GM18507 (cell line): Measurements from ENCODE around the gene RO60.
"Not testable (repeated sequence)": the region's sequence is repeated elsewhere in the genome, so short reads cannot be mapped to it uniquely, and the experiment has no call there.

Experiments used
- DNase-seq: peaks from one replicate; pipeline ENCODE4 v3.0.0; 2011; ENCODE audit warnings: low read depth; ENCODE audit not compliant: insufficient read length; ENCODE audit errors: extremely low spot score
- FAIRE-seq: peaks from 2 replicates; lab custom pipeline; 2011; peaks lifted over from hg19 to GRCh38; lab: Jason Lieb, UNC

The RO60 gene

DNA sequence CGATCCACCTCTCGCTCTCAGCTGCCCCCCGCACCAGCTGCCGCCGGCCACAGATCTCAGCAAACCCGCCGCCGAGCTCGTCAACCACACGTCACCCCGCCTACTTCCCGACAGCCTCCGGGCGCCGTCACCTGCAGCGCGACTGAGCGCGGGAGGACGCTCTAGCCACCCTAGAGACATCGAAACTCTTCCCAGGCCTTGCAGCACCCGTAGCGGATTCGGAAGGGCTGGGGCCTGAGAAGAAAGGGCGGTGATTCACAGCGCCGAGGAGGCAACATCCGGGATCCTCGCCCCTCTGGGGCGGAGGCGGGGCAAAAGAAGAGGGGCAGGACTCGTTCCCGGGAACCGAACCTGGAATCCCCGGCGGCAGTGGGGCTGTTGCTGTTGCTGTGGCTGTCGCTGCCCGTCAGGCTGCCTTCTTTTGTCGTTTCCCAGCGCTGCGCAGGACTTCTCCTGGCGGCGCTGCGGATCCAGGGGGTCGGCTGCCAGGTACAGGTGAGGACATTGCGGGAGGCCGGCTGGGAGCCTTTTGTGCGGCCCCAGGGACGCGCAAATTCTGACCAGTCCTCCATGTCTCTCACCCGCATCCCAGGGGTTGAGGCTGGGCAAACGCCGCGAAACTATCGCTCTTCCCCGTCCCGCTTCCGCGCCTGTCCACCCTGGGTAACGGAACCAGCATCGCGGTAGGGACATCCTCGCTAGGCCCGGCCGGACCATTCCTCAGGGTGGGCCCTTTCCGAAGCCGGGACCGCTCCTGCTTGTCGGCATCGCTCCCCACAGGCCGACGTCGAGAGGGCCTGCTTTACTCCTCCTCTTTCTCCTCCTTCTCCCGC, at the start of gene RO60, which contains the start of gene UCHL5:
Gene RO60 (plus strand): TSS at position 331 of the 833 bp plus-strand sequence. CDS start 9,443 bp downstream, outside the sequence.
Gene UCHL5 (minus strand): TSS at position 79 of the 833 bp plus-strand sequence. CDS start 100 bp downstream, outside the sequence.
- DNase-seq (peak; percentile 70), FAIRE-seq (peak; percentile 99)

DNA sequence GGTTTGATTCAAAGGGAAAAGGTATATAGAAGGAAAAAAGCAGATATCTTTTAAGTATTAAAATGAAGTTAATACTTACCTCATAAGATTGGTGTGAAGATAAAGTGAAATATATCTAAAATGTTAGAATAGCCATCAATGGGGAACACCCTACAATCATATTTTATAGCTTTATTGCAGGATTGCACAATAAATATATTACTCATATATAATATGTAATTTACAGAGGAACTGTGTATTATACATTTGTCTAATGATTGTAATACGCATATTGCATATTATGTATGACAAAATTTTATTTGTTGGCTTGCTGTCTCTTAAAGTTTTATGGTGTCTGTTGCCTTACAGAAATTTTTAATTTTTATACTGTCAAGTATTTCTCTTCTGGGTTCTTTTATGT, 48.0 kb upstream of the RO60 start:
- DNase-seq: no peak
- FAIRE-seq: no peak

DNA sequence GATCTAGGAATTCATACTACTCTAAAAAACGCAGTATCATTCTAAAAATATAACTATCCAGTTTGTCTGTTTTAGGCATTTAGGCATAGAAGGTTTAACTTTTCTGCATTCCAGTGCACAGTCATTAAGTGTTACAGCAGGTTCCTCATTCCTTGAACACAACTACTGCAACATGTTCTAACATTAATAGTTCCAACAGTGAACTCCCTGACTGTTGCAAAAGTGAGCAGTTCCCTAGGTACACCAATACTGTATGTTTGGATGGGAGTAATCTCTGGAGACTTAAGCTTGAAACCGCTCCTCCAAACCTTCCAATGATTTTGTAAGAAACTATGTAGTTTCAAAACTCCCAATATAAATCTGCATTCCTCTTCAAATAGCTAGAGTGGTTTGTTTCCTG, 46.4 kb upstream of the RO60 start:
- DNase-seq (no peak), FAIRE-seq (no peak)

DNA sequence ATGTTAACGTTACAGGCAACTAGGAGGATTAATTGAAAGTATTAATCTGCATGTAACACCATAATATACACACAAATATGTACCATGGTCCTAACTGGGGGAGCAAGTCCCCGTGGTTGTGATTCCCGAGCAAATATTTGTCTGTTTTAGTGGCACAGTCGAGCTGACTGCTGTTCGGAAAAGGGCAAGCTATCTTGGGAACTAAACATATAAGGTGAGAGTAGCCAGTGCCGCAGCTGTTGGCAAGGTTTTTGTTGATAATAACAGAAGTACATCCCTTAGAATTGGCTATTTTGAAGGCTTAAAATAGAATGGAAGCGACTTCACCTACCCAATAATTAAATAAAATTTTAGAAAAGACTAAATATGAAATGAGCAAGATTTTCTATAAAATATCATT, 45.7 kb upstream of the RO60 start:
- FAIRE-seq (no peak), DNase-seq (no peak)

DNA sequence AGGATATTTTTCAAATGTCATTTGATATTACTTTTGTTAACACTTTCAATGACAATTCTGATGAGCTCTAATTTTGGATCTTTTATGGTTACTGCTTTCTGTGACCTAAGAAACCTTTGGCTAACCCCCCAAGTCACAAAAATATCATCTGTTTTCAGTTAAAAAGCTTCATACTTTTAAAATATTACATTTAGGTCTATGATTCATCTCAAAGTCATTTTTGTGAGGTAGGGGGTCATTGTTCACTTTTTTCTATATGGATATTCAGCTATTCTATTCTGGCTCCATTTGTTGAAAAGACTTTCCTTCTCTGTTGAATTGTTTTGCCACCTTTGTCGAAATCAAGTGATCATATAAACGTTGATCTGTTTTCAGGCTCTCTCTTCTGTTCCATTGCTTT, 45.0 kb upstream of the RO60 start:
- FAIRE-seq: no peak
- no peak for DNase-seq

DNA sequence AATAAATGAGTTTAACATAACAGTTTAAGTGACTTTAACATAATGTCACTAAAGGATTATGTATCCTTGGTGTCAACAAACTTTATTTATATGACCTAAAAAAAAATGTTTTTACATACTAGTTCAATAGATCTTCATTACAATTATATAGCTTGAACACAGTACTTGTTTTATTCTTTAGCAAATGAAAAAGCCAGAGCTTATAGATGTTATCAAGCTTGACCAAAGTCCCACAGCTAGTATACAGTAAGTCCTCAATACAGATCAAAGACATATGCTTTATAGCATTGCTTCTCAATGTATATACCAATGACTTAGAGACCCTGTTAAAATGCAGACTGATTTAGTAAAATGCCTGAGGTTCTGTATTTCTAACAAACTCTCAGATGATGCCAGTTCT, 42.6 kb upstream of the RO60 start:
- DNase-seq (no peak), FAIRE-seq (no peak)

DNA sequence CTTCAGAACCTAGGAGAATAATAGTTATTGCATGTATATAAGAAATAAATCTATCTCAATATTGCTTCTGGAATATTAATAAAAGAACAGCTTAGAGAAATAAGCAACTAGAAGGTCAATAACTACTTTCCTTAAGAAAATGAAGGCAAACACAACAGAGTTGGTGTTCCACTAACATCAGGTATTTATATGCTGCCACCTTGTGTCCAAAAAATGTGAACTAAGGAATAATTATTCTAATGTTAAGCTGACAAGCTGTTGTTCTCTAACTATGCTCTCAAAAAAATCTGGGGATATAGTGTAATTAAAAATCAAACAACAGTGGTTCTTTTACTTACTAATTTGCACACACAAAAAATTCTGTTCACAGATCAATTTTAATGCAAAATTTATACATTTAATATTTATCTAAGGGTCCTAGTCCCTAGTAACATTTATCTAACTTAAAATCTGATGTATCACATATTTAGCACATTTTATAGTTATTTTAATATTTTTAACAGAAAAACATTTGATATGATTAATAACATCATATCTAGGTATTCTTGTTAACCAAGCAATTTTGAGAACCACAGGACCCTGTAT, 39.9 kb upstream of the RO60 start:
- DNase-seq: no peak
- FAIRE-seq: peak; percentile 79

DNA sequence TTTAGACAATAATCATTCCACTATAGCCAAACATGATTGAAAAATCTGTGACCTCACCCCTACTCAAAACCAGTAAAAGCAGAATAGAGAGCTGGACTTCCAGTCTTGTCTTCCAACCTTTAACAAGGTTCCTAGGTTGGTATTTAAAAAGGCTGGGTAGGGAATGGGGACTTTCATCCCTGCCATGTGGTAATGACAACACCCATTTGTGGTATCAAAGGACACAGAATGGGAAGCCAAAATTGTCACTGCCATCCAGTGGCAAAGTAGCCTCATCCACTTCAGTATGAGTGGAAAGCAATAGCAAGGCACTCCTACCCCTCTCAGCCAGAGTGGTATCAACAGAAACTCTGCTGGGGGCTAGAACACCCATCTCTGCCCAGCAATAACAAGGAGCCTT, 34.2 kb upstream of the RO60 start:
- FAIRE-seq: no peak

DNA sequence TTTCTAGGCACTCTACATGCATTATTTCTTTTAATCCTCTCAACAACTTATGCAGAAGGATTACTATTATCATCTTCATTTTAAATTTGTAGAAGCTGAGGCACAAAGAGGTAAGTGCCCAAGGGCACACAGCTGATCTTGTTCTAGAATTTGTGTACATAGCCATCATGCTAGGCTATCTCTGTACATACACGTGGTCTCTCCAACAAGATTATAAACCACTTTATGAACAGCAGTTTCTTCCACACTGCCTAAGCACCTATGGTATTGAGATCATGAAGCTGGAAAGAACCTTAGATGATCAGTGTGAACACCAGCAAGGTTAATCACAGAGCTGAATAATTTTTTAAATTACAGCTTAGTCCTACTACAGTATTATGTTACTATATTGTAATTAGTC, 29.1 kb upstream of the RO60 start:
- DNase-seq: no peak
- FAIRE-seq: no peak

More for the DNA sequence above, 34.2 kb upstream of the RO60 start:
- no peak for DNase-seq

DNA sequence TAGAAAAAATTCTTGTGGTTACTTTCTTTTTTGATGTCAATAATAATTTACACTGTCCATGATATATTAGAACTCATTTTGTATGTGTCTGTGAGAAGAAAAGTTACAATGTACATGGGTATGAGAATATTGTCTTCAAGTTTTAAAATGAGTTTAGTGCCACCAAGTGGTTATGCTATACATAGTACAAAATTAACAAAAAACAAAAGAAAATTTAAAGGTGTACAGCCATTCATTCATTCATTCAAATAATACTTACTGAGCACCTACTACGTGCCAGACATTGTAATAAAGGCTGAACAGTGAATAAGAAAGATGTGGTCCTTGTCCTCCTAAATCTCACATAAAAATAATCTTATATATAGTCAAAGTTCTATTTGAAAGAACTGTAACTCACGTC, 28.0 kb upstream of the RO60 start:
- FAIRE-seq: no peak
- DNase-seq: no peak

DNA sequence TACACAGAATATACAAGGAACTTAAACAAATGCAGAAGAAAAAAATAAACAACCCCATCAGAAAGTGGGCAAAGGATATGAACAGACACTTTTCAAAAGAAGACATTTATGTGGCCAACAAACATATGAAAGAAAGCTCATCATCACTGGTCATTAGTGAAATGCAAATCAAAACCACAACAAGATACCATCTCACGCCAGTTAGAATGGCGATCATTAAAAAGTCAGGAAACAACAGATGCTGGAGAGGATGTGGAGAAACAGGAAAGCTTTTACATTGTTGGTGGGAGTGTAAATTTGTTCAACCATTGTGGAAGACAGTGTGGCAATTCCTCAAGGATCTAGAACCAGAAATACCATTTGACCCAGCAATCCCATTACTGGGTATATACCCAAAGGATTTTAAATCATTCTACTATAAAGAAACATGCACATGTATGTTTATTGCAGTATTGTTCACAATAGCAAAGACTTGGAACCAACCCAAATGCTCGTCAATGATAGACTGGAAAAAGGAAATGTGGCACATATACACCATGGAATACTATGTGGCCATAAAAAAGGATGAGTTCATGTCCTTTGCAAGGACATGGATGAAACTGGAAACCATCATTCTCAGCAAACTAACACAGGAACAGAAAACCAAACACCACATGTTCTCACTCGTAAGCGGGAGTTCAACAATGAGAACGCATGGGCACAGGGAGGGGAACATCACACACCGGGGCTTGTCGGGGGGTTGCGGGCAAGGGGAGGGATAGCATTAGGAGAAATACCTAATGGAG, 26.6 kb upstream of the RO60 start:
- not testable (repeated sequence) for FAIRE-seq, DNase-seq

DNA sequence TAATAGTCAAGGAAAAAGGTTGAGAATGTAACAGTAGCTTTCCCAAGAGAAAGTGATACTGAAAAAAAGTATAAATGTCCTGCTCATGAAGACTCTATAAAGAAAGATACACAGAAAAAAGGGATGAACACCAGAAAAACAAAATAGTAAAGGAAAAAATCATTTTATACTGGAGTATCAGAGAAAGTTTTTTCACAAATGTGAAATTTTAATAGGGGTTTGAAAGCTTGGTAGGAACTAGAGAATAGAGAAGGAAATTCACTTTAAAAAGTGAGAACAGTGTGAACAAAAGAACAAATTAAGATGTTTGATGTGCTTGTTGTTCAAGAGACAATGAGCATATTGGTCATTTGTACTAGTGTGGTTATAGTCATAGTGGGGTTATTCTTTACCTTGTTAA, 25.8 kb upstream of the RO60 start:
- FAIRE-seq (no peak), DNase-seq (no peak)

DNA sequence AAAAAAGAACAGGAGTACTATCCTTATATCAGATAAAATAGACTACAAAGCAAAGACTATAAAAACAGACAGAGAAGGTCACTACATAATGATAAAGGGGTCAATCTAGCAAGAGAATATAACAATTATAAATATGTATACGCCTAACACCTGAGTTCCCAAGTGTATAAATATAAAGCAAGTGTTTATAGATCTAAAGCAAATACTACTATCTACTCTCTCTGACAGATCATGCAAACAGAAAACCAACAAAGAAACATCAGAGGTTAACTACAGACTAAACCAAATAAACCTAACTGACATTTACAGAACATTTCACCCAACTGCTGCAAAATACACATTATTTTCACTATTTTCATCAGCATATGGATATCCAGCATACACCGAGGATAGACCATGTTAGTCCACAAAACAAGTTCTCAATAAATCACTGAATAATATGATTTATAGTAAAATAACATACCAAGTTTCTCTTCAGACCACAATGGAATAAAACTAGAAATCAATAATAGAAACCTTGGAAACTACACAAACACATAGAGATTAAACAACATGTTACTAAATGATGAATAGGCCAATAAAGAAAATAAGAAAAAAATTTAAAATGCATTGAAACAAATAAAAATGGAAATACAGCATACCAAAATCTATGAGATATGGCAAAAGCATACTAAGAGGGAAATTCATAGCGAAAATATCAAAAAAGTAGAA, 22.9 kb upstream of the RO60 start:
- no peak for FAIRE-seq
- no peak for DNase-seq

DNA sequence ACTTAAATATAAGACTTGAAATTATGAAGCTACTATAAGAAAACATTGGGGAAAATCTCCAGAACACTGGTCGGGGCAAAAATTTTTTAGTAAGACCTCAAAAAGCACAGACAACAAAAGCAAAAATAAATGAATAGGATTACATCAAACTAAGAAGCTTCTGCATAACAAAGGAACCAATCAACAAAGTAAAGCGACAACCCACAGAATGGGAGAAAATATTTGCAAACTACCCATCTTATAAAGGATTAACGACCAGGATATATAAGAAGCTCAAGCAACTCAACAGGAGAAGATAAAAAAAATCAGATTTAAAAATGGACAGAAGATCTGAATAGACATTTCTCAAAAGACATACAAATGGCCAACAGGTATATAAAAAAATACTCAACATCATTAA, 19.4 kb upstream of the RO60 start:
- no peak for DNase-seq
- FAIRE-seq: no peak

DNA sequence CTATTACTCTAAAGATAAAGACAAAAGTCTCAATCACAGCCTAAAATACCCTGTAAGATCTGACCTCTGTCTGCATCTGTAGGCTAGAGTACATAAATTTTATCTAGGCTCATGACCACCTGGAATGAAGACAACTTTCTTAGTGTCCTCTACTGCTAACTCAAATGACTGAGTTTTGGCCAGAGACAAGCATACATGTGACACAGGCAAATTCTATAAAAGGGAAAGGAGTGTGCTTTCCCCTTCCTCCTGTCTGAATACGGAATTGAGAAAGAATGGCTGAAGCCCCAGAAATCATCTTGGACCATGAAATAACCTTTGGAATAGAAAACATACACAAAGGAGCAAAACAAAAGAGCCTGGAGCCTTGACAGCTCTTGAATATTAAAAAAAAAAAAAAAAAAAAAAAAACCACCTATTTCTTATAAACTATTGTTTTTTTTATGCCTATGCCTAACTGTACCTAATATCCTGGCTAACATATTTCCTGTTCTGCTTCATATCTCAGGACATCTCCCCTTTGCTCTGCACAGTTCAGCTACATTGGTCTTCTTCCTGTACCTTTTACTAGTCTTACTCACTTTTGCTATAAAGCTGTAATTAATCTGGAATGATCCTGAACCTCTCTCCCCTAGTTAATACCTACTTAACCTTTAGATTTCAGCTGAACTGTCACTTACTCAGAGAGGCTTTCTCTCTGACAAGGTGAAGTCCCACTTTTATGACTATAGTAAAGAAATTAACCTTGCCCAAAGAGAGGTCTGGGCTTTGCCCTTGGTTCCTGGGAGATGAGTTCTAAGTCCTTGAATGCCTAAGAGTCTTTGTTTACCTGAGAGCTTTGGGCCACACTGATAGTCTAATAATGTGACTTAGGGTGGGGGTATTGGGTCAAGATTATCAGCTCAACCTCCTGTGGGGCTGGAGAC, 16.4 kb upstream of the RO60 start:
- FAIRE-seq (peak; percentile 39), DNase-seq (no peak)

DNA sequence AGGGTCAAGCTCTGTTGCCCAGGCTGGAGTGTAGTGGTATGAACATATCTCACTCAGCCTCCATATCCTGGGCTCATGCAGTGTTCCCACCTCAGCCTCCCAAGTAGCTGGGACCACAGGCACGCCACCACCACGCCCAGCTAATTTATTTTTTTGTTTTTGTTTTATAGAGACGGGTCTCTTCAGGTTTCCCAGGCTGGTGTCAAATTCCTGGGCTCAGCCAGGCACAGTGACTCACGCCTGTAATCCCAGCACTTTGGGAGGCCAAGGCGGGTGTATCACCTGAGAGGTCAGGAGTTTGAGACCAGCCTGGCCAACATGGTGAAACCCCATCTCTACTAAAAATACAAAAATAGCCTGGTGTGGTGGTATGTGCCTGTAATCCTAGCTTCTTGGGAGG, 10.5 kb upstream of the RO60 start:
- DNase-seq, FAIRE-seq: not testable (repeated sequence)

DNA sequence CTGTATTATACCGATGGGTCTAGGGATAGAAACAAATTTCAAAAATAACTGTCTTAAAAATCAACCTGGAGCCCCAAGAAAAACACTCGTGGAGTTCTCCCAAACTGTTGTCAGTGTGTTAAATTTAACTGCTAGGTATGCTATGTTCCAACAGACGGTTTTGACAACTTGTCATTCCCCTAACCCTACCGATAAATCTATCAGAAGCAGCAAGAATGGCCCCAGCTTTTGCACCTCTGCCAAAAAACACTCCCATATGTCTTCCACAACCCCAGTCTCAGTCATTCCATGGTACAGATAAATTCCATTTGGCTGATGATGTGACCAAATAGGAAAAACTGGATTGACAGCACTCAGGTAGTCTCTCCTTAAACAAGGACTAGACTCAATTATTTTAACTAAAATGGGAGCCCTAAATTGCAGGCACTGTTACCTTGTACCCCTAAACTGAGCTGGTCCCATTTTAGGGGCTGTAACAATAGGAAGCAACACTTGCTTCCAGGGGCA, 5.2 kb upstream of the RO60 start:
- FAIRE-seq (no peak), DNase-seq (no peak)

DNA sequence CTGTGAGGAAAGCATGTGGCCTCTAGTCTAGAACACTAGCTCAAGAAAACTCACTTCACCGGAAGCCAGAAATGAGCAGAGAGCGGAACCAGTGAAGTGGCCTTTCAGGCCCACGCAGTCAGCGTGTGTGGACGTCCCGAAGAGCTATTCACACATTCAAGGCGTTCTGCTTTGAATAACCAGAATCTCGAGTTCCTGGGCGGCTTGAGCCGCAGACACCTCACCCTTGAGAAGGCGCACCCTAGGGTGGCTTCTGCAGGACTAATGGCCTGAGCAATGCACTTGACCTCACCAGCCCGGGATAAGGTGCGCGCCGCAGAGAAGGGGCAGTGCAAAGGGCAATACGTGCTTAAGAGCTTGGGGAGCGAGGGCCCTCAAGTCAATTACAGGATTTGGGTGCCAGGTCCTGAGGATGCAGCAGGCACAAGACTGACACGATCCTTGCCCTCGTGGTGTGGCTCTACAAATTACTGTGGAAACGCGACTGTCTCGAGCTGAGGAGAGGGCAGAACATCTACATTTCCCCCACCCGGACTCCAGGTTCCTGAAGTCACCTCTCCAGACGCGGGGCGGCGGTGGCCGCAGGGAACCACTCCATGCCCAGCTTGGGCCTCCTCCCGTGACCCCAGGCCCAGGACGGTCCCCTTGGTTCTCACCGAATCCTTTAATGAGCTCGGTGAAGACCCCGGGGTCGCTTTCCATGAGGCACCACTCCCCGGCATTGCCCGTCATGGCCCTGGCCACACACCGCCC, 707 bp upstream of the RO60 start:
- FAIRE-seq: peak; percentile 95
- peak; percentile 47 for DNase-seq
